Nephron (organoid): ENCODE data around the gene EGF.

Source experiments
- H3K27ac Mint-ChIP-seq, 3 experiments: 2 replicates each; pipeline ENCODE4 v1.8.0; 2020; ENCODE audit warnings: mixed read lengths in 3 of 3, mild to moderate bottlenecking in 2 of 3, moderate library complexity in 1 of 3
- H3K27me3 Mint-ChIP-seq: 2 replicates; pipeline ENCODE4 v1.8.0; 2021; ENCODE audit warnings: low read depth, mild to moderate bottlenecking, moderate library complexity, mixed read lengths
- H3K36me3 Mint-ChIP-seq: 2 replicates; pipeline ENCODE4 v1.8.0; 2020; ENCODE audit warnings: low read depth, mixed read lengths
- H3K4me1 Mint-ChIP-seq: 2 replicates; pipeline ENCODE4 v1.8.0; 2020; ENCODE audit warnings: mixed read lengths
- H3K4me3 Mint-ChIP-seq, 3 experiments: 2 replicates each; pipeline ENCODE4 v1.8.0; 2020; ENCODE audit warnings: mild to moderate bottlenecking in 3 of 3, mixed read lengths in 3 of 3, moderate library complexity in 2 of 3
- H3K9me3 Mint-ChIP-seq: 2 replicates; pipeline ENCODE4 v1.8.0; 2020; ENCODE audit warnings: mixed read lengths
- TF ChIP-seq, protein P1 (sequence below), 3 experiments: fragments of 200-600 bp; sonication (generic); IDR thresholded peaks; one replicate each; pipeline ENCODE4 v1.5.0; 2021; ENCODE audit warnings: antibody characterized with exemption in 3 of 3; ENCODE audit not compliant: unreplicated experiment in 3 of 3

EGF gene

GRCh38 chr4:110004556-110004955 is 91.9 kb downstream of the EGF start:
- Mint-ChIP-seq H3K27me3 (no peaks in the 10 kb centered on the region), H3K4me3 (no peak overlapping the region), H3K4me1 (peaks cover 39% of the 10 kb centered on the region), H3K9me3 (no peaks in the 10 kb centered on the region), H3K27ac (peak overlapping the region; percentile 78 to 87 (median 87)), H3K36me3 (no peaks in the 10 kb centered on the region)
- TF ChIP-seq, protein P1, sequence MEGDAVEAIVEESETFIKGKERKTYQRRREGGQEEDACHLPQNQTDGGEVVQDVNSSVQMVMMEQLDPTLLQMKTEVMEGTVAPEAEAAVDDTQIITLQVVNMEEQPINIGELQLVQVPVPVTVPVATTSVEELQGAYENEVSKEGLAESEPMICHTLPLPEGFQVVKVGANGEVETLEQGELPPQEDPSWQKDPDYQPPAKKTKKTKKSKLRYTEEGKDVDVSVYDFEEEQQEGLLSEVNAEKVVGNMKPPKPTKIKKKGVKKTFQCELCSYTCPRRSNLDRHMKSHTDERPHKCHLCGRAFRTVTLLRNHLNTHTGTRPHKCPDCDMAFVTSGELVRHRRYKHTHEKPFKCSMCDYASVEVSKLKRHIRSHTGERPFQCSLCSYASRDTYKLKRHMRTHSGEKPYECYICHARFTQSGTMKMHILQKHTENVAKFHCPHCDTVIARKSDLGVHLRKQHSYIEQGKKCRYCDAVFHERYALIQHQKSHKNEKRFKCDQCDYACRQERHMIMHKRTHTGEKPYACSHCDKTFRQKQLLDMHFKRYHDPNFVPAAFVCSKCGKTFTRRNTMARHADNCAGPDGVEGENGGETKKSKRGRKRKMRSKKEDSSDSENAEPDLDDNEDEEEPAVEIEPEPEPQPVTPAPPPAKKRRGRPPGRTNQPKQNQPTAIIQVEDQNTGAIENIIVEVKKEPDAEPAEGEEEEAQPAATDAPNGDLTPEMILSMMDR (IDR thresholded peaks at IDR 0.05; ENCODE audit: unreplicated experiment in 3 of 3): no peak

GRCh38 chr4:110005461-110006056 is 92.9 kb downstream of the EGF start:
- H3K9me3 Mint-ChIP-seq: no peaks in the 10 kb centered on the region
- no peaks in the 10 kb centered on the region for H3K36me3 Mint-ChIP-seq
- peaks cover 41% of the 10 kb centered on the region for H3K4me1 Mint-ChIP-seq
- TF ChIP-seq, protein P1 (IDR thresholded peaks at IDR 0.05; ENCODE audit: unreplicated experiment in 3 of 3): peak; percentile 75 to 80 (median 77)
- H3K4me3 Mint-ChIP-seq: no peak overlapping the region
- H3K27ac Mint-ChIP-seq: peak overlapping the region; percentile 26 to 76 (median 61)
- H3K27me3 Mint-ChIP-seq: no peaks in the 10 kb centered on the region

DNA sequence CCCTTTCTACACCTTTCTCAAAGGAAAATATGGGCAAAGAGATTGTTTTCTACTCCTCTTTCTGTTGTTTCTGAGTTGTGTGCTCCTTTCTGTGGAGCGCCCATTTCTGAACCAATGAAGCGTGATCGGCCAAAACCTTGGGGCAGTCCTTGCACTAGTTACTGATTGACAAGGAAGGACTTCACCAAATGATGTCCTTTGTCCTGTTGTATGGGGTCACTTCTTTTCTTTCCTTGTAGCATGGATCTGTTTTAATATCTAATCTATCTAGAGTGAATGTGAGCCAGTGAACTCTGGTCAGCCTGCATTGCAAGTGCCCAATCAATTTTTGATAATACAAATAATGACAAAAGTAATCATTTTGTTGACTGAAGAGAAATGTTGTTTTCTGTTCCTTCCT is 94.5 kb downstream of the EGF start:
- no peaks in the 10 kb centered on the region for H3K36me3 Mint-ChIP-seq
- no peak overlapping the region for H3K4me3 Mint-ChIP-seq
- H3K27me3 Mint-ChIP-seq: no peaks in the 10 kb centered on the region
- H3K9me3 Mint-ChIP-seq: no peaks in the 10 kb centered on the region
- peak overlapping the region; percentile 40 to 90 (median 61) for H3K27ac Mint-ChIP-seq
- peaks cover 41% of the 10 kb centered on the region for H3K4me1 Mint-ChIP-seq
- TF ChIP-seq, protein P1 (IDR thresholded peaks at IDR 0.05; ENCODE audit: unreplicated experiment in 3 of 3): no peak

- no peaks in the 10 kb centered on the region for H3K27me3 Mint-ChIP-seq
- peak overlapping the region in 2 of 3 experiments; percentile 75 to 90 for H3K27ac Mint-ChIP-seq
- TF ChIP-seq, protein P1 (IDR thresholded peaks at IDR 0.05; ENCODE audit: unreplicated experiment in 3 of 3): no peak
- H3K4me1 Mint-ChIP-seq: peaks cover 41% of the 10 kb centered on the region
- H3K9me3 Mint-ChIP-seq: no peaks in the 10 kb centered on the region
- H3K4me3 Mint-ChIP-seq: no peak overlapping the region
- no peaks in the 10 kb centered on the region for H3K36me3 Mint-ChIP-seq
Measured at GRCh38 chr4:110008540-110008939, 95.9 kb downstream of the EGF start.

- H3K36me3 Mint-ChIP-seq: no peaks in the 10 kb centered on the region
- H3K4me3 Mint-ChIP-seq: no peak overlapping the region
- H3K27me3 Mint-ChIP-seq: no peaks in the 10 kb centered on the region
- TF ChIP-seq, protein P1 (IDR thresholded peaks at IDR 0.05; ENCODE audit: unreplicated experiment in 3 of 3): no peak
- H3K27ac Mint-ChIP-seq: peak overlapping the region; percentile 28 to 90 (median 75)
- H3K9me3 Mint-ChIP-seq: no peaks in the 10 kb centered on the region
- H3K4me1 Mint-ChIP-seq: peaks cover 33% of the 10 kb centered on the region
Measured at GRCh38 chr4:110009550-110009949, 96.9 kb downstream of the EGF start.

GRCh38 chr4:110010797-110011196 is 98.1 kb downstream of the EGF start:
- Mint-ChIP-seq H3K4me3 (no peak overlapping the region), H3K27ac (no peak overlapping the region), H3K4me1 (peaks cover 28% of the 10 kb centered on the region), H3K9me3 (no peaks in the 10 kb centered on the region), H3K36me3 (no peaks in the 10 kb centered on the region), H3K27me3 (no peaks in the 10 kb centered on the region)
- TF ChIP-seq, protein P1 (IDR thresholded peaks at IDR 0.05; ENCODE audit: unreplicated experiment in 3 of 3): no peak
